GM23338 (cell line): ENCODE measurements around the gene TSTD2. TPM values are rescaled to one million over a fixed set of nuclear protein-coding genes. Genes with fewer than 3 reads are reported as not detected.

Experiments used
- ATAC-seq: fragments of 200-7000 bp; cut with Tn5 transposase; 3 replicates; pipeline ENCODE4 v1.9.1; 2020
- DNase-seq: peaks from one replicate; pipeline ENCODE4 v3.0.0-alpha.2; 2015; ENCODE audit warnings: low spot score
- H2AFZ ChIP-seq: fragments of 200-600 bp; sonication (generic); 2 replicates; pipeline ENCODE4 v1.8.0; 2016; ENCODE audit warnings: antibody characterized with exemption, mild to moderate bottlenecking, moderate library complexity
- H3F3A ChIP-seq: fragments of 200-600 bp; sonication (generic); replicated peaks from 2 replicates; pipeline ENCODE4 v1.8.0; 2017; ENCODE audit warnings: antibody characterized with exemption, mixed run types, low read depth
- H3K27ac ChIP-seq: fragments of 200-600 bp; sonication (generic); 2 replicates; pipeline ENCODE4 v1.6.1; 2016; ENCODE audit warnings: low read depth
- H3K27me3 ChIP-seq: fragments of 200-600 bp; sonication (generic); 2 replicates; pipeline ENCODE4 v1.8.0; 2016; ENCODE audit warnings: mild to moderate bottlenecking, mixed run types, moderate library complexity; ENCODE audit not compliant: insufficient read depth
- H3K36me3 ChIP-seq: fragments of 200-600 bp; sonication (generic); 2 replicates; pipeline ENCODE4 v1.8.0; 2016; ENCODE audit warnings: mild to moderate bottlenecking; ENCODE audit not compliant: insufficient read depth
- H3K4me1 ChIP-seq: fragments of 200-600 bp; sonication (generic); 2 replicates; pipeline ENCODE4 v1.8.0; 2016; ENCODE audit warnings: mild to moderate bottlenecking, moderate library complexity; ENCODE audit not compliant: insufficient read depth
- H3K4me2 ChIP-seq: fragments of 200-600 bp; sonication (generic); 2 replicates; pipeline ENCODE4 v1.7.1; 2017; ENCODE audit warnings: mixed run types
- H3K4me3 ChIP-seq: fragments of 200-600 bp; sonication (generic); 2 replicates; pipeline ENCODE4 v1.6.1; 2016; ENCODE audit warnings: mixed run types
- H3K79me2 ChIP-seq: fragments of 200-600 bp; sonication (generic); replicated peaks from 2 replicates; pipeline ENCODE4 v1.8.0; 2017; ENCODE audit warnings: mild to moderate bottlenecking; ENCODE audit not compliant: insufficient read depth
- H3K9me2 ChIP-seq: fragments of 200-600 bp; sonication (generic); 2 replicates; pipeline ENCODE4 v1.8.0; 2017; ENCODE audit not compliant: insufficient read depth
- H4K20me1 ChIP-seq: fragments of 200-600 bp; sonication (generic); replicated peaks from 2 replicates; pipeline ENCODE4 v1.8.0; 2017; ENCODE audit warnings: mild to moderate bottlenecking; ENCODE audit not compliant: insufficient read depth
- H3K27ac Mint-ChIP-seq: 2 replicates; pipeline ENCODE4 v1.8.0; 2020; ENCODE audit warnings: inconsistent platforms, mild to moderate bottlenecking, moderate library complexity, mixed read lengths
- H3K27me3 Mint-ChIP-seq: 3 replicates; pipeline ENCODE4 v1.8.0; 2022; ENCODE audit warnings: low read depth, mild to moderate bottlenecking, moderate library complexity, mixed read lengths, inconsistent platforms; ENCODE audit not compliant: insufficient read depth, poor library complexity
- H3K36me3 Mint-ChIP-seq: 3 replicates; pipeline ENCODE4 v1.8.0; 2021; ENCODE audit warnings: low read depth, mild to moderate bottlenecking, inconsistent platforms, moderate library complexity, mixed read lengths
- H3K4me1 Mint-ChIP-seq: 3 replicates; pipeline ENCODE4 v1.8.0; 2020; ENCODE audit warnings: mild to moderate bottlenecking, inconsistent platforms, mixed read lengths
- H3K4me3 Mint-ChIP-seq: 3 replicates; pipeline ENCODE4 v1.8.0; 2021; ENCODE audit warnings: moderate library complexity, mild to moderate bottlenecking, inconsistent platforms, mixed read lengths
- H3K9me3 Mint-ChIP-seq: 3 replicates; pipeline ENCODE4 v1.8.0; 2020; ENCODE audit warnings: moderate library complexity, mild to moderate bottlenecking, inconsistent platforms, mixed read lengths
- CREB1 ChIP-seq: fragments of 250-450 bp; sonication (Bioruptor Pico); IDR thresholded peaks from 2 replicates; pipeline ENCODE4 v1.5.0; 2020; ENCODE audit warnings: low read depth, mild to moderate bottlenecking, moderate library complexity
- EZH2 ChIP-seq: fragments of 200-600 bp; sonication (generic); IDR thresholded peaks from one replicate; pipeline ENCODE4 v1.8.0; 2017; ENCODE audit warnings: antibody characterized with exemption, mild to moderate bottlenecking, low read depth; ENCODE audit not compliant: unreplicated experiment
- EZH2phosphoT487 ChIP-seq: fragments of 200-600 bp; sonication (generic); IDR thresholded peaks from one replicate; pipeline ENCODE4 v1.8.1; 2018; ENCODE audit warnings: antibody characterized with exemption; ENCODE audit not compliant: unreplicated experiment
- JUNB ChIP-seq: IDR thresholded peaks from one replicate; pipeline ENCODE4 v1.6.1; 2016; ENCODE audit warnings: antibody characterized with exemption; ENCODE audit not compliant: unreplicated experiment
- POLR2AphosphoS5 ChIP-seq: IDR thresholded peaks from 2 replicates; pipeline ENCODE4 v1.6.1; 2016; ENCODE audit warnings: antibody characterized with exemption, low read depth
- STAT1 ChIP-seq: IDR thresholded peaks from one replicate; pipeline ENCODE4 v1.6.1; 2016; ENCODE audit warnings: antibody characterized with exemption; ENCODE audit not compliant: unreplicated experiment
- ZNF114 ChIP-seq: fragments of 250-450 bp; sonication (Bioruptor Pico); IDR thresholded peaks from 2 replicates; pipeline ENCODE4 v1.5.0; 2020; ENCODE audit warnings: mild to moderate bottlenecking, moderate library complexity
- ZNF331 ChIP-seq: fragments of 250-450 bp; sonication (Bioruptor Pico); IDR thresholded peaks from 2 replicates; pipeline ENCODE4 v1.5.0; 2020; ENCODE audit warnings: low read depth, mild to moderate bottlenecking, moderate library complexity
- polyA plus RNA-seq: library from polyadenylated mRNA; unstranded; fragments of >200 nt; fragmentation: Nextera tagmentation; extraction: Ambion mirVana; gene quantifications from 2 replicates; pipeline ENCODE4 v1.2.1, GENCODE V29; 2016
- total RNA-seq: library from RNA; depleted of rRNA; stranded (reverse); fragments of >200 nt; shearing (Covaris generic); gene quantifications from 2 replicates; pipeline ENCODE4 v1.2.3, GENCODE V29; 2014
- TF ChIP-seq, protein P1 (sequence below), 2 experiments: fragments of 200-600 bp in 1 of 2; sonication (generic) in 1 of 2; conservative IDR thresholded peaks; 2 replicates each; pipeline versions ENCODE4 v1.5.1 to v1.6.1; 2016 to 2017; ENCODE audit warnings: antibody characterized with exemption in 2 of 2, low read depth in 2 of 2, mild to moderate bottlenecking in 2 of 2, moderate library complexity in 1 of 2
- TF ChIP-seq, protein P2 (sequence below): IDR thresholded peaks from one replicate; pipeline ENCODE4 v1.6.1; 2018; ENCODE audit warnings: antibody characterized with exemption; ENCODE audit not compliant: unreplicated experiment
- TF ChIP-seq, protein P3 (sequence below): IDR thresholded peaks from 2 replicates; pipeline ENCODE4 v1.6.1; 2016; ENCODE audit warnings: antibody characterized with exemption

TSTD2 gene
- total and polyA plus RNA-seq, 2 experiments from 2014 or later, result 8.5 to 21.8 TPM

DNA sequence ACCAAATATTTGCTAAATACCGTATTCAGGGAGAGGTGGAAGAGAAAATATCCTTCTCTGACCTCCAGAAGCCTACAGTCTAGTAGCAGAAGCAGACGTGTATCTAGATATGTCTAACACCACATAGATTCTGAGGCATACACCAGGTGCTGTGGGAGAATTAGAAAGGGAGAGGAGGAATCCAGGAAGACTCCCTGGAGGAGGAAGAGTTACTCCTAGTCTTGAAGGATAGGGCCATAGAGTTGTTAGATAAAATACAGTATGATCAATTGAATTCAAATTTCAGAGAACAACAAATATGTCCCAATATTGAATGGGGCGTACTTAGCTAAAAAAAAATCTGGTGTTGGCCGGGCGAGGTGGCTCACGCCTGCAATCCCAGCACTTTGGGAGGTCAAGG is 73.0 kb downstream of the TSTD2 start:
- DNase-seq (no peak), ATAC-seq (no peak)
- no peaks in the 10 kb centered on the region for H3K79me2 ChIP-seq
- H3K4me1 ChIP-seq, result peaks cover 17% of the 10 kb centered on the region
- H2AFZ ChIP-seq, result no peak overlapping the region
- Mint-ChIP-seq H3K36me3 (no peaks in the 10 kb centered on the region), H3K4me1 (peaks cover 32% of the 10 kb centered on the region), H3K4me3 (no peak overlapping the region), H3K9me3 (no peaks in the 10 kb centered on the region), H3K27ac (no peak overlapping the region), H3K27me3 (peaks cover 15% of the 10 kb centered on the region)
- no peak overlapping the region for H3K27ac ChIP-seq
- H4K20me1 ChIP-seq, result no peaks in the 10 kb centered on the region
- H3K27me3 ChIP-seq, result no peaks in the 10 kb centered on the region
- no peak overlapping the region for H3K4me3 ChIP-seq
- no peaks in the 10 kb centered on the region for H3K36me3 ChIP-seq
- no peaks in the 10 kb centered on the region for H3K9me2 ChIP-seq
- TF ChIP-seq EZH2 (no peak), POLR2AphosphoS5 (no peak), ZNF331 (CRISPR knock-in tag) (no peak)
- TF ChIP-seq, protein P1, sequence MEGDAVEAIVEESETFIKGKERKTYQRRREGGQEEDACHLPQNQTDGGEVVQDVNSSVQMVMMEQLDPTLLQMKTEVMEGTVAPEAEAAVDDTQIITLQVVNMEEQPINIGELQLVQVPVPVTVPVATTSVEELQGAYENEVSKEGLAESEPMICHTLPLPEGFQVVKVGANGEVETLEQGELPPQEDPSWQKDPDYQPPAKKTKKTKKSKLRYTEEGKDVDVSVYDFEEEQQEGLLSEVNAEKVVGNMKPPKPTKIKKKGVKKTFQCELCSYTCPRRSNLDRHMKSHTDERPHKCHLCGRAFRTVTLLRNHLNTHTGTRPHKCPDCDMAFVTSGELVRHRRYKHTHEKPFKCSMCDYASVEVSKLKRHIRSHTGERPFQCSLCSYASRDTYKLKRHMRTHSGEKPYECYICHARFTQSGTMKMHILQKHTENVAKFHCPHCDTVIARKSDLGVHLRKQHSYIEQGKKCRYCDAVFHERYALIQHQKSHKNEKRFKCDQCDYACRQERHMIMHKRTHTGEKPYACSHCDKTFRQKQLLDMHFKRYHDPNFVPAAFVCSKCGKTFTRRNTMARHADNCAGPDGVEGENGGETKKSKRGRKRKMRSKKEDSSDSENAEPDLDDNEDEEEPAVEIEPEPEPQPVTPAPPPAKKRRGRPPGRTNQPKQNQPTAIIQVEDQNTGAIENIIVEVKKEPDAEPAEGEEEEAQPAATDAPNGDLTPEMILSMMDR (conservative IDR thresholded peaks at IDR 0.05; ENCODE audit: low read depth in 2 of 2), result no peak
- TF ChIP-seq, protein P2, sequence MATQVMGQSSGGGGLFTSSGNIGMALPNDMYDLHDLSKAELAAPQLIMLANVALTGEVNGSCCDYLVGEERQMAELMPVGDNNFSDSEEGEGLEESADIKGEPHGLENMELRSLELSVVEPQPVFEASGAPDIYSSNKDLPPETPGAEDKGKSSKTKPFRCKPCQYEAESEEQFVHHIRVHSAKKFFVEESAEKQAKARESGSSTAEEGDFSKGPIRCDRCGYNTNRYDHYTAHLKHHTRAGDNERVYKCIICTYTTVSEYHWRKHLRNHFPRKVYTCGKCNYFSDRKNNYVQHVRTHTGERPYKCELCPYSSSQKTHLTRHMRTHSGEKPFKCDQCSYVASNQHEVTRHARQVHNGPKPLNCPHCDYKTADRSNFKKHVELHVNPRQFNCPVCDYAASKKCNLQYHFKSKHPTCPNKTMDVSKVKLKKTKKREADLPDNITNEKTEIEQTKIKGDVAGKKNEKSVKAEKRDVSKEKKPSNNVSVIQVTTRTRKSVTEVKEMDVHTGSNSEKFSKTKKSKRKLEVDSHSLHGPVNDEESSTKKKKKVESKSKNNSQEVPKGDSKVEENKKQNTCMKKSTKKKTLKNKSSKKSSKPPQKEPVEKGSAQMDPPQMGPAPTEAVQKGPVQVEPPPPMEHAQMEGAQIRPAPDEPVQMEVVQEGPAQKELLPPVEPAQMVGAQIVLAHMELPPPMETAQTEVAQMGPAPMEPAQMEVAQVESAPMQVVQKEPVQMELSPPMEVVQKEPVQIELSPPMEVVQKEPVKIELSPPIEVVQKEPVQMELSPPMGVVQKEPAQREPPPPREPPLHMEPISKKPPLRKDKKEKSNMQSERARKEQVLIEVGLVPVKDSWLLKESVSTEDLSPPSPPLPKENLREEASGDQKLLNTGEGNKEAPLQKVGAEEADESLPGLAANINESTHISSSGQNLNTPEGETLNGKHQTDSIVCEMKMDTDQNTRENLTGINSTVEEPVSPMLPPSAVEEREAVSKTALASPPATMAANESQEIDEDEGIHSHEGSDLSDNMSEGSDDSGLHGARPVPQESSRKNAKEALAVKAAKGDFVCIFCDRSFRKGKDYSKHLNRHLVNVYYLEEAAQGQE, result no peak
- no peaks in the 10 kb centered on the region for H3F3A ChIP-seq
- H3K4me2 ChIP-seq, result no peak overlapping the region

DNA sequence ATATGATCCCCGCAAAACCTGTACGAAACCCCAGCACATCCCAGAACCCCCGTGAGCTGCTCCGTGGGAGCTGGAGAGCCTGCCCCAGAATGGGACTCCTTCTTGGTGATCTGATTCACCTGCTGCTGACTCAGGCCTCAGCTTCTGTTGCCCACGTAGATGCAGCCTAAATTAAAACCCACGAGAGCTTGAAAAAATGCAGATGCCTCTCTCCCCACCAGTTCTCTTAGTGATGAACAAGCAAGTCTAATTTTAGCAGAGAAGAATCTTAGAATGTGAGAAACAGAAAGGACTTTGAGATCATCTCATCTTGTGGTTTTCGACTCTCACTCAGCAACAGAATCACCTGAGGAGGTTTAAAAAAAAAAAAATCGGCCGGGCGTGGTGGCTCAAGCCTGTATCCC is 74.1 kb downstream of the TSTD2 start:
- Histone ChIP-seq H3K36me3 (no peaks in the 10 kb centered on the region), H3K27me3 (no peaks in the 10 kb centered on the region), H3K27ac (no peak overlapping the region), H3K79me2 (no peaks in the 10 kb centered on the region), H3K4me1 (peaks cover 15% of the 10 kb centered on the region), H3K4me2 (no peak overlapping the region), H3K4me3 (no peak overlapping the region), H4K20me1 (no peaks in the 10 kb centered on the region), H2AFZ (no peak overlapping the region), H3F3A (no peaks in the 10 kb centered on the region), H3K9me2 (no peaks in the 10 kb centered on the region)
- Mint-ChIP-seq H3K4me1 (peaks cover 22% of the 10 kb centered on the region), H3K27me3 (peaks cover 14% of the 10 kb centered on the region), H3K4me3 (no peak overlapping the region), H3K27ac (no peak overlapping the region), H3K9me3 (no peaks in the 10 kb centered on the region), H3K36me3 (no peaks in the 10 kb centered on the region)
- no peak for DNase-seq
- ATAC-seq, result no peak
- TF ChIP-seq POLR2AphosphoS5 (no peak), ZNF331 (CRISPR knock-in tag) (no peak), CREB1 (CRISPR knock-in tag) (no peak), STAT1 (no peak), JUNB (no peak), EZH2 (no peak), ZNF114 (CRISPR knock-in tag) (no peak), EZH2phosphoT487 (no peak)
- TF ChIP-seq, protein P1 (conservative IDR thresholded peaks at IDR 0.05; ENCODE audit: low read depth in 2 of 2), result no peak
- TF ChIP-seq, protein P2, result no peak
- TF ChIP-seq, protein P3, sequence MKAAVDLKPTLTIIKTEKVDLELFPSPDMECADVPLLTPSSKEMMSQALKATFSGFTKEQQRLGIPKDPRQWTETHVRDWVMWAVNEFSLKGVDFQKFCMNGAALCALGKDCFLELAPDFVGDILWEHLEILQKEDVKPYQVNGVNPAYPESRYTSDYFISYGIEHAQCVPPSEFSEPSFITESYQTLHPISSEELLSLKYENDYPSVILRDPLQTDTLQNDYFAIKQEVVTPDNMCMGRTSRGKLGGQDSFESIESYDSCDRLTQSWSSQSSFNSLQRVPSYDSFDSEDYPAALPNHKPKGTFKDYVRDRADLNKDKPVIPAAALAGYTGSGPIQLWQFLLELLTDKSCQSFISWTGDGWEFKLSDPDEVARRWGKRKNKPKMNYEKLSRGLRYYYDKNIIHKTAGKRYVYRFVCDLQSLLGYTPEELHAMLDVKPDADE, result no peak
